ENCODE results near the gene LINGO3. TPM values are rescaled to one million over a fixed set of nuclear protein-coding genes. Genes with fewer than 3 reads are reported as not detected.
"Not testable (repeated sequence)": the region's sequence is repeated elsewhere in the genome, so short reads cannot be mapped to it uniquely, and the experiment has no call there.

The LINGO3 gene
- total RNA-seq, 1 experiment from 2014 or later, result 1.3 TPM

GRCh38 chr19:2352121-2352520 lies 44.2 kb upstream of the LINGO3 start:
- no peaks in the 10 kb centered on the region for H3K36me3 Mint-ChIP-seq (ENCODE audit: insufficient read depth, unreplicated experiment)
- H3K9me3 Mint-ChIP-seq (ENCODE audit: unreplicated experiment), result no peaks in the 10 kb centered on the region
- intact Hi-C loops (cut with micrococcal nuclease; ENCODE audit: unreplicated experiment), result no loop called here
- Histone ChIP-seq H3K36me3 (ENCODE audit: control insufficient read depth, insufficient read depth, low read length) (no peaks in the 10 kb centered on the region; the same call in none of the 2 replicates), H3K27me3 (replicated peaks; ENCODE audit: control insufficient read depth, insufficient read depth, low read length) (no peaks in the 10 kb centered on the region), H3K4me1 (no peaks in the 10 kb centered on the region), H3K9me3 (no peaks in the 10 kb centered on the region), H3K4me3 (ENCODE audit: low read depth, low read length) (no peak overlapping the region)
- no peak for TF ChIP-seq CTCF (IDR thresholded peaks at IDR 0.05; ENCODE audit: insufficient read depth in 1 of 2, low read depth in 1 of 2, low read length in 1 of 2, severe bottlenecking in 1 of 2, unreplicated experiment in 1 of 2)
- no TSS peak for BruUV-seq (replicated peaks)
- DNase-seq, result no peak
- H3K4me3 Mint-ChIP-seq (ENCODE audit: unreplicated experiment), result no peak overlapping the region
- ChIA-PET POLR2A (no interaction called here), CTCF (no interaction called here)
- H3K27me3 Mint-ChIP-seq (ENCODE audit: insufficient read depth, unreplicated experiment), result no peaks in the 10 kb centered on the region
- H3K27ac Mint-ChIP-seq (ENCODE audit: unreplicated experiment), result no peak overlapping the region
- no peaks in the 10 kb centered on the region for H3K4me1 Mint-ChIP-seq (ENCODE audit: low read depth, unreplicated experiment)

GRCh38 chr19:2351591-2351990 lies 43.6 kb upstream of the LINGO3 start:
- Mint-ChIP-seq H3K4me1 (ENCODE audit: low read depth, unreplicated experiment) (no peaks in the 10 kb centered on the region), H3K9me3 (ENCODE audit: unreplicated experiment) (no peaks in the 10 kb centered on the region), H3K4me3 (ENCODE audit: unreplicated experiment) (no peak overlapping the region), H3K36me3 (ENCODE audit: insufficient read depth, unreplicated experiment) (no peaks in the 10 kb centered on the region), H3K27ac (ENCODE audit: unreplicated experiment) (no peak overlapping the region), H3K27me3 (ENCODE audit: insufficient read depth, unreplicated experiment) (no peaks in the 10 kb centered on the region)
- Histone ChIP-seq H3K4me3 (ENCODE audit: low read depth, low read length) (no peak overlapping the region), H3K27me3 (replicated peaks; ENCODE audit: control insufficient read depth, insufficient read depth, low read length) (no peaks in the 10 kb centered on the region), H3K4me1 (no peaks in the 10 kb centered on the region), H3K9me3 (no peaks in the 10 kb centered on the region), H3K36me3 (ENCODE audit: control insufficient read depth, insufficient read depth, low read length) (no peaks in the 10 kb centered on the region; the same call in none of the 2 replicates)
- no peak for DNase-seq
- POLR2A ChIA-PET, result no interaction called here
- TF ChIP-seq CTCF (IDR thresholded peaks at IDR 0.05; ENCODE audit: insufficient read depth in 1 of 2, low read depth in 1 of 2, low read length in 1 of 2, severe bottlenecking in 1 of 2, unreplicated experiment in 1 of 2), result no peak
- CTCF ChIA-PET, result no interaction called here
- no TSS peak for BruUV-seq (replicated peaks)
- intact Hi-C loops (cut with micrococcal nuclease; ENCODE audit: unreplicated experiment), result no loop called here

- DNase-seq, result no peak
- Mint-ChIP-seq H3K27me3 (ENCODE audit: insufficient read depth, unreplicated experiment) (no peaks in the 10 kb centered on the region), H3K4me3 (ENCODE audit: unreplicated experiment) (no peak overlapping the region), H3K9me3 (ENCODE audit: unreplicated experiment) (no peaks in the 10 kb centered on the region), H3K4me1 (ENCODE audit: low read depth, unreplicated experiment) (peaks cover 5% of the 10 kb centered on the region), H3K36me3 (ENCODE audit: insufficient read depth, unreplicated experiment) (peaks cover 5% of the 10 kb centered on the region), H3K27ac (ENCODE audit: unreplicated experiment) (no peak overlapping the region)
- TF ChIP-seq CTCF (IDR thresholded peaks at IDR 0.05; ENCODE audit: insufficient read depth in 1 of 2, low read depth in 1 of 2, low read length in 1 of 2, severe bottlenecking in 1 of 2, unreplicated experiment in 1 of 2), result no peak
- no peaks in the 10 kb centered on the region for H3K4me1 ChIP-seq
- H3K4me3 ChIP-seq (ENCODE audit: low read depth, low read length), result no peak overlapping the region
- no peaks in the 10 kb centered on the region; the same call in none of the 2 replicates for H3K36me3 ChIP-seq (ENCODE audit: control insufficient read depth, insufficient read depth, low read length)
- BruUV-seq (replicated peaks), result no TSS peak
- ChIA-PET CTCF (no interaction called here), POLR2A (no interaction called here)
- H3K27me3 ChIP-seq (replicated peaks; ENCODE audit: control insufficient read depth, insufficient read depth, low read length), result no peaks in the 10 kb centered on the region
- H3K9me3 ChIP-seq, result no peaks in the 10 kb centered on the region
- intact Hi-C loops (cut with micrococcal nuclease; ENCODE audit: unreplicated experiment), result no loop called here
Measured at GRCh38 chr19:2350656-2351055, 42.7 kb upstream of the LINGO3 start.

GRCh38 chr19:2349818-2350217 lies 41.9 kb upstream of the LINGO3 start:
- H3K4me3 Mint-ChIP-seq (ENCODE audit: unreplicated experiment); CTCF ChIA-PET; DNase-seq; H3K9me3 ChIP-seq; H3K36me3 Mint-ChIP-seq (ENCODE audit: insufficient read depth, unreplicated experiment); H3K9me3 Mint-ChIP-seq (ENCODE audit: unreplicated experiment); H3K4me1 Mint-ChIP-seq (ENCODE audit: low read depth, unreplicated experiment); H3K36me3 ChIP-seq (ENCODE audit: control insufficient read depth, insufficient read depth, low read length); BruUV-seq (replicated peaks); H3K27ac Mint-ChIP-seq (ENCODE audit: unreplicated experiment); POLR2A ChIA-PET; H3K27me3 Mint-ChIP-seq (ENCODE audit: insufficient read depth, unreplicated experiment); intact Hi-C loops (cut with micrococcal nuclease; ENCODE audit: unreplicated experiment); H3K4me1 ChIP-seq; H3K4me3 ChIP-seq (ENCODE audit: low read depth, low read length); H3K27me3 ChIP-seq (replicated peaks; ENCODE audit: control insufficient read depth, insufficient read depth, low read length): not testable (repeated sequence)
